SW 1271 (cell line): Measurements from ENCODE around the gene FGF14.
A peak's percentile ranks its signal among the peaks of the same experiment; 100 is the strongest.
"Not testable (repeated sequence)": the region's sequence is repeated elsewhere in the genome, so short reads cannot be mapped to it uniquely, and the experiment has no call there.

Source experiments
- DNase-seq, 2 experiments: peaks; one replicate each; lab custom pipeline; 2025; lab: John Stamatoyannopoulos, UW

Gene FGF14

GRCh38 chr13:102195566-102196462, 206.0 kb downstream of the FGF14 start:
- no peak for DNase-seq

DNA sequence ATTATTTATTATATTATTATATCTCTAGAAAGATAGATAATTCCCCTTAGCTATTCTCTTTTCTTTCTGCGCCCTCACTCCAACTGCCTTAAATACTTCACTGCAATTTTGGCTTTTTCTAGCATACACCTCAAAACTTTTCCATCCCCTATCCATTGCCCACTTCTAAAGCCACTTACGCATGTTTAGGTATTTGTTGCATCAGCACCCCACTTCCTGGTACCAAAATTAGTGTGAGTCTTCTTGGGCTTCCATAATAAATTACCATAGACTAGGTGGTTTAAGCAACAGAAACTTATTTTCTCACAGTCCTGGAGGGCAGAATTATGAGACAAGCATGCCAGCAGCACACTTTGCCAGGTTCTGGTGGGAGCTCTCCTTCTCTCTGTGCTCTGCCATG, 209.0 kb downstream of the FGF14 start:
- no peak for DNase-seq

GRCh38 chr13:102191951-102192502, 209.8 kb downstream of the FGF14 start:
- DNase-seq = peak in 1 of 2 experiments; percentile 42

DNA sequence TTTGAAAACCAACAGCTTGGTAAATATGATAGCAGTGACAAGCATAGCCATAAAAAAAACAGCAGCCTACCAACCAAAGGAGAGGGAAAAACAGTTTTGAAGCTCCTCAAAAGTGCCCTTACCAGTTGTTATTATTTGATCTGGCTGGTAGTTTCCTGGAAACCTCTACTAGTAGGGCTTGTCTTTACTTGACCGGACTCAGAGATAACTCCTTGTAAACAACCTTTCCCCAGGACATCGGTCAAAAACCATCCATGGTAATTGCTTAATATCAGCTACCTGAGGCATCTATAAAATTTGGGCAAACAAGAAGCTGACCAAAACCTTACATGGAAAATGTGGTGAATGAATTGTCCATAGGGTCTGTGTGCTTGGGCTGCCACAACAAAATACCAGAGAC, 210.9 kb downstream of the FGF14 start:
- no peak for DNase-seq

- DNase-seq = no peak
Measured at GRCh38 chr13:102187313-102187712, 214.5 kb downstream of the FGF14 start.

GRCh38 chr13:102185375-102185984, 216.4 kb downstream of the FGF14 start:
- DNase-seq = no peak

GRCh38 chr13:102183509-102184182, 218.2 kb downstream of the FGF14 start:
- no peak for DNase-seq

- DNase-seq = no peak
Measured at GRCh38 chr13:102182170-102182569, 219.7 kb downstream of the FGF14 start.

GRCh38 chr13:102177431-102177830, 224.4 kb downstream of the FGF14 start:
- no peak for DNase-seq

- DNase-seq = no peak
Measured at GRCh38 chr13:102176846-102177245, 225.0 kb downstream of the FGF14 start.

DNA sequence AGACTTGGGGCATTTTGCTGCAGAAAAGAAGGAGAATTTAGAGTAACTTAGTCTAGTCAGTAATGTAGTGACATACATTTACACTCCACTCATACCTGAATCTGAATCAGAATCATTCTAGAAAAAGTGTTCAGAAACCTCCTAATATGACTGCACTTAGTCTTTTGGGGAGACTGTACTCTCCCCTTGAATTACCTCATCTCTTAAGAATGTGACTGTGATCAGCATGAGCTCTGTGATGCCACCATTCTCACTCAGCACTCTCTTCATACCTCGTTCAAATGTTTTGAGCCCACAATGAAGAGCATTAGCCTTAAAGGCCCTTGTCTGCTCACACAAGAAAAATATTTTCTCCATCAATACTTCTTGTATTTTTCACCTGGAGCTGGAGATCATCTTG, 229.4 kb downstream of the FGF14 start:
- no peak for DNase-seq

DNA sequence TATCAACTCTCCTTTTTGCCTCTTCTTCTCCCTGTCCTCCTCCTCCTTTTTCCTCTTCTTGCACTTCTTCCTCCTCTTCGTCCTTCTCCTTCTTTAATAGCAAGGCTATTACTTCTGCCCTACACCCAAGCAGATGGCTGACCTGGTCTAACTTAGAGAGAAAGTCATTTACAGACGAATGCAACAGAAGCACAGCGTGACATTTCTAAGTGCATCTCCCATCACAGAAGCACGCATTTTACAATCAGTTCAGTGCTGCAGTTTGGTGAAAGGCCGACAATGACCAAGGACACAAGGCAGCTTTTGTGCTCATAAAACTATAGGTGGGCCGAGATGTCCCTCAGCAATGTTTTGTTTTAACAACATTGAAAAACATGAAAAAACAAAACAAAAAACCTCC, 231.5 kb downstream of the FGF14 start:
- no peak for DNase-seq

GRCh38 chr13:102169471-102170015, 232.3 kb downstream of the FGF14 start:
- no peak for DNase-seq

DNA sequence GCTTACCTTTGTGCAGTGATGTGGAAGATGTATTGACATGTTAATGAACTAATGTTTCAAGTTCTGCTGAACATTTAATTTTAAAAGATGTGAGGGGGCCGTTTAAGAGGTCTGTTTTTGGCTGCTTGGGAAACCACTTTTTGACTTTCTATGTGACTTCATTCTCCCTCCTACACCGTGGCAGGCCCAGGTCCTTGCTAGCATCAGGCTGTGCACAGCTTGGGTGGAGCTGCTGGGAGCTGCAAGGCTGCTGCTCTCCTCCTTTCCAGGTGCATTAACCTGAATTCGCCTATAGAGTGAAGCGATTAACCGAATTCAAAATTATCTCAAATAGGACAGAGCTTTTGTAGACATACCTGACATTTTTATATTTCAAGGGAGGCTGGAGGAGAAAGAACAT, 249.1 kb downstream of the FGF14 start:
- no peak for DNase-seq

GRCh38 chr13:102147353-102147752, 254.5 kb downstream of the FGF14 start:
- no peak for DNase-seq

- no peak for DNase-seq
Measured at GRCh38 chr13:102145750-102146149, 256.1 kb downstream of the FGF14 start.

DNA sequence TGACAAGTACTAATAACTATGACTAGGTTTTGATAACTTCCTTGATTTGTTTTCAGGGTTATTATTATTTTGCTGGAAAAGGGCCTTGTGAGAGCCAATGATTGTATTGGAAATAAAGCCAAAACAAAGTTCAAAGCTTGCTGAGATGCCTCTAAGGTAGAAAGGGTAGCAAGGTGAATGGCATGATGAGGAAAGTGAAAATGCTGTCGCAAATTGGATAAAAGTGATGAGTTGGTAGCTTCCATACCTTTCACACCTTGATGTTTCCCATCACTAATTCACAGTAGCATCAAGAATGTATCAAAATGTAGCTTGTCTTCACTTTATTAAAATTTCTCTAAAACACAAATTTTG, 259.4 kb downstream of the FGF14 start:
- no peak for DNase-seq

- DNase-seq = peak in 1 of 2 experiments; percentile 1
Measured at GRCh38 chr13:102141625-102142472, 260.0 kb downstream of the FGF14 start.

DNA sequence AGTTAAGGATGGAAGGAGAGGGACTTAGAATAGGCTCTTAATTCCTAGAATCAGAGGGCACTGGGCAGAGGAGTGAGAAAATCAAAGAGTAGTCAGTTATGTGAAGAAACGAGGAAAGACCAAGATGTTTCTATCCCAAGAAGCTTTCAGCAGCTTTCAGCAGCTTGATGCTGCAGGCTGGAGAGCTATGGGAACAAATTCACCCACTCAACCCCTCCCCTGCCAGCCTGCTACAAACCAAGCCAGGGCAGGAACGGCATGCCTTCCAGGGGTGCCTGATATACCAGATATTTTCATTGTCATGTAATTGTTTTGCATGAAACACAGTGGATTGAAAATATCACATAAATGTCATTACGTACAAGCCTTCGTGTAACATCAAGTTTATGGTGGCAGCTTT, 262.2 kb downstream of the FGF14 start:
- no peak for DNase-seq

DNA sequence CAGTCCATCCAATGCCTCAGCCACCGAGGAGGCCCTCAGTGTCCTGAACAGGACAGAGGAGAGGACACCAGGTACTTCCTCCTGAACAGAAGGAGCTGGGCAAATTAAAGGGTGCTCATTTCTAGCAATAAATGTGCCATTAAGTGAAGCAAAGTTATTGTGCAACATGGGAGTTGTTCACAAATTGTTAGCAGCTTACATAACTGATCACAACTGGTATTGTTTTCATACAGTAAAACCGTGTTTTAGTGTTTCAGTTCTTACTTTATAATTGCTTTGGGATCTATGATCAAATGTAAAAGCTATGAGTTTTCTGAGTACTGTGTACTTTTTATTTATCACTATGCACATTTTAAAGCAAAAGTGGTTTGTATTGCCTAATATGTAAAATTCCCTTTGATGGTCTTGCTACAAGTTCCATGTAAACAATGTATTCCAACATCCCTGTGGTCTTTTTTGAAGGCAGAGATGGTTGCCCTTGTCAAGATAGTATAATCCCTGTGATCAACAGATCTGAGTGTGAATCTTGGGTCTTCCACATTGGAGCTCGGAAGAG, 263.1 kb downstream of the FGF14 start:
- no peak for DNase-seq

DNA sequence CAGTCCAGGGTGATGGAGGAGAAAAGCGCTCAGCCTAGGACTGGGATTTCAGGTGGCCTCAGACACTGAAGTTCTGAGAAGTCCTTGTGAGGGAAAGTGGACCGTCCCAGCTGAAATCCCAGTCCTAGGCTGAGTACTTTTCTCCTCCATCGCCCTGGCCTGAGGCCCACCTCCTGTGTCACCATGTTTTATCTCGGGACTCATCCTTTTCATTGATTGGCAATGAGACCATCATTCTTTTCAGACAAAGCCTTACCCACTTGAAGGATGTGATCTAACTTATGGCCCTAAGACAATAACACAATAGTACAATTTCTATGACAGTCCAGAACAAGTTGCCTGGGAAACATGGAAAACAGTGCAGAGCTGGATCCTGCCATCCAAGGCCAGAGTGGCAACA, 263.9 kb downstream of the FGF14 start:
- not testable (repeated sequence) for DNase-seq
